ENCODE measurements around the gene KRT85.

The KRT85 gene

GRCh38 chr12:52351196-52352059 is 15.9 kb downstream of the KRT85 start:
- TF ChIP-seq CTCF (conservative IDR thresholded peaks at IDR 0.05): no peak
- no peak overlapping the region for H3K27ac ChIP-seq

- no peak for TF ChIP-seq CTCF (conservative IDR thresholded peaks at IDR 0.05)
- no peak overlapping the region for H3K27ac ChIP-seq
Measured at GRCh38 chr12:52350786-52351185, 16.5 kb downstream of the KRT85 start.

- TF ChIP-seq CTCF (conservative IDR thresholded peaks at IDR 0.05): no peak
- H3K27ac ChIP-seq: no peak overlapping the region
Measured at GRCh38 chr12:52350021-52350620, 17.2 kb downstream of the KRT85 start.

GRCh38 chr12:52349196-52349595 is 18.1 kb downstream of the KRT85 start:
- TF ChIP-seq CTCF (conservative IDR thresholded peaks at IDR 0.05): no peak
- no peak overlapping the region for H3K27ac ChIP-seq

- no peak overlapping the region for H3K27ac ChIP-seq
Measured at GRCh38 chr12:52347551-52348510, 19.4 kb downstream of the KRT85 start.

GRCh38 chr12:52347016-52347415 is 20.3 kb downstream of the KRT85 start:
- H3K27ac ChIP-seq: no peak overlapping the region
- TF ChIP-seq CTCF (conservative IDR thresholded peaks at IDR 0.05): no peak

More at GRCh38 chr12:52347551-52348510, 19.4 kb downstream of the KRT85 start:
- TF ChIP-seq CTCF (conservative IDR thresholded peaks at IDR 0.05): no peak

- no peak overlapping the region for H3K27ac ChIP-seq
- TF ChIP-seq CTCF (conservative IDR thresholded peaks at IDR 0.05): no peak
Measured at GRCh38 chr12:52346593-52346992, 20.7 kb downstream of the KRT85 start.

- peak overlapping the region; percentile 46 for H3K27ac ChIP-seq
Measured at GRCh38 chr12:52345041-52345440, 22.2 kb downstream of the KRT85 start.

Measured in VCaP (cell line).